Smooth muscle cell (in vitro differentiated cells): ENCODE data around the gene TWF1. TPM values are rescaled to one million over a fixed set of nuclear protein-coding genes. Genes with fewer than 3 reads are reported as not detected.

Source experiments
- DNase-seq: peaks from one replicate; lab custom pipeline; 2025; ENCODE audit not compliant: unreplicated experiment; lab: John Stamatoyannopoulos, UW
- H2AFZ ChIP-seq: fragments of 200-600 bp; sonication (generic); 2 replicates; pipeline ENCODE4 v1.6.0; 2016; ENCODE audit warnings: antibody characterized with exemption, low read depth, mild to moderate bottlenecking
- H3F3A ChIP-seq: fragments of 200-600 bp; sonication (generic); 2 replicates; pipeline ENCODE4 v1.6.0; 2017; ENCODE audit warnings: antibody characterized with exemption, low read depth
- H3K27ac ChIP-seq: fragments of 200-600 bp; sonication (generic); 2 replicates; pipeline ENCODE4 v1.5.1; 2016; ENCODE audit warnings: low read depth, mild to moderate bottlenecking
- H3K27me3 ChIP-seq: fragments of 200-600 bp; sonication (generic); 2 replicates; pipeline ENCODE4 v1.6.1; 2016; ENCODE audit warnings: low read depth, mild to moderate bottlenecking
- H3K36me3 ChIP-seq: fragments of 200-600 bp; sonication (generic); 2 replicates; pipeline ENCODE4 v1.5.1; 2016; ENCODE audit warnings: low read depth
- H3K4me1 ChIP-seq: fragments of 200-600 bp; sonication (generic); 2 replicates; pipeline ENCODE4 v1.5.1; 2016; ENCODE audit warnings: low read depth
- H3K4me2 ChIP-seq: fragments of 200-600 bp; sonication (generic); 2 replicates; pipeline ENCODE4 v1.6.0; 2016; ENCODE audit warnings: mild to moderate bottlenecking
- H3K4me3 ChIP-seq: fragments of 200-600 bp; sonication (generic); 2 replicates; pipeline ENCODE4 v1.5.1; 2016; ENCODE audit warnings: mild to moderate bottlenecking
- H3K79me2 ChIP-seq: fragments of 200-600 bp; sonication (generic); 2 replicates; pipeline ENCODE4 v1.6.0; 2016; ENCODE audit warnings: low read depth, mild to moderate bottlenecking
- H3K9ac ChIP-seq: fragments of 200-600 bp; sonication (generic); 2 replicates; pipeline ENCODE4 v1.6.0; 2016; ENCODE audit warnings: low read depth
- H3K9me3 ChIP-seq: fragments of 200-600 bp; sonication (generic); replicated peaks from 2 replicates; pipeline ENCODE4 v1.5.1; 2016; ENCODE audit warnings: low read depth
- H4K20me1 ChIP-seq: fragments of 200-600 bp; sonication (generic); 2 replicates; pipeline ENCODE4 v1.6.0; 2016; ENCODE audit warnings: low read depth
- CTCF ChIP-seq: fragments of 200-600 bp; sonication (generic); IDR thresholded peaks from 2 replicates; pipeline ENCODE4 v1.5.1; 2017; ENCODE audit warnings: borderline replicate concordance, mild to moderate bottlenecking, antibody characterized with exemption; ENCODE audit not compliant: insufficient read depth, poor library complexity, severe bottlenecking
- WGBS: methylation state at CpG from one replicate; pipeline ENCODE4 v1.1.7; 2016; ENCODE audit warnings: low lambda C conversion rate; 5-methylcytosine and 5-hydroxymethylcytosine counted together
- polyA plus RNA-seq: library from polyadenylated mRNA; unstranded; fragments of >200 nt; fragmentation: Nextera tagmentation; extraction: Ambion mirVana; gene quantifications from 2 replicates; pipeline ENCODE4 v1.2.1, GENCODE V29; 2016
- total RNA-seq: library from RNA; depleted of rRNA; stranded (reverse); fragments of >200 nt; gene quantifications from 2 replicates; pipeline ENCODE4 v1.2.3, GENCODE V29; 2014

The TWF1 gene
- total and polyA plus RNA-seq, 2 experiments from 2014 or later, result 51.8 to 136 TPM

GRCh38 chr12:43761500-43761899, 44.6 kb downstream of the TWF1 start:
- no peak for TF ChIP-seq CTCF
- Histone ChIP-seq H3F3A (no peaks in the 10 kb centered on the region), H3K27ac (no peak overlapping the region), H3K4me1 (peaks cover 34% of the 10 kb centered on the region), H3K9ac (no peak overlapping the region), H3K79me2 (peaks cover 35% of the 10 kb centered on the region), H2AFZ (no peak overlapping the region), H4K20me1 (no peaks in the 10 kb centered on the region), H3K27me3 (no peaks in the 10 kb centered on the region), H3K4me2 (peak overlapping the region; percentile 96), H3K36me3 (no peaks in the 10 kb centered on the region), H3K9me3 (no peaks in the 10 kb centered on the region), H3K4me3 (no peak overlapping the region)
- no peak for DNase-seq

- Histone ChIP-seq H3K4me2 (peak overlapping the region; percentile 96), H3F3A (no peaks in the 10 kb centered on the region), H2AFZ (no peak overlapping the region), H3K27me3 (no peaks in the 10 kb centered on the region), H3K4me3 (peak overlapping the region; percentile 25), H3K4me1 (peaks cover 29% of the 10 kb centered on the region), H3K79me2 (peaks cover 41% of the 10 kb centered on the region), H3K27ac (no peak overlapping the region), H3K36me3 (no peaks in the 10 kb centered on the region), H3K9ac (no peak overlapping the region), H3K9me3 (no peaks in the 10 kb centered on the region), H4K20me1 (no peaks in the 10 kb centered on the region)
- no peak for DNase-seq
- WGBS, result 95% methylated on average over 2 of the region's 2 CpGs
- no peak for TF ChIP-seq CTCF
These were observed 45.7 kb downstream of the TWF1 start for GRCh38 chr12:43760396-43760795.

- TF ChIP-seq CTCF, result peak; percentile 32
- Histone ChIP-seq H3K4me3 (peak within 1 kb of the TSS; percentile 83), H3F3A (no peaks in the 10 kb centered on the region), H3K9ac (peak within 1 kb of the TSS; percentile 52), H4K20me1 (no peaks in the 10 kb centered on the region), H2AFZ (peak within 1 kb of the TSS; percentile 99), H3K9me3 (no peaks in the 10 kb centered on the region), H3K27me3 (no peaks in the 10 kb centered on the region), H3K4me1 (peaks cover 29% of the 10 kb centered on the region), H3K79me2 (peaks cover 41% of the 10 kb centered on the region), H3K4me2 (peak within 1 kb of the TSS; percentile 96), H3K27ac (peak within 1 kb of the TSS; percentile 81), H3K36me3 (peaks cover 8% of the 10 kb centered on the region)
- peak; percentile 67 for DNase-seq
- WGBS, result 3% methylated on average over 54 of the region's 54 CpGs
These were observed 47.2 kb downstream of the TWF1 start, which contains the start of the genes IRAK4 and PUS7L for GRCh38 chr12:43758728-43759563. Gene IRAK4 (plus strand): TSS chr12:43758951. CDS start chr12:43768112, 9,161 bp downstream. Gene PUS7L (minus strand): TSS chr12:43758790. CDS start chr12:43755245, 3,545 bp downstream.

GRCh38 chr12:43758247-43758727, 47.8 kb downstream of the TWF1 start:
- Histone ChIP-seq H3K27me3 (no peaks in the 10 kb centered on the region), H3K36me3 (peaks cover 8% of the 10 kb centered on the region), H3K79me2 (peaks cover 44% of the 10 kb centered on the region), H3K4me2 (peak overlapping the region; percentile 96), H3K9me3 (no peaks in the 10 kb centered on the region), H3K4me3 (peak overlapping the region; percentile 83), H3K27ac (peak overlapping the region; percentile 81), H2AFZ (peak overlapping the region; percentile 58), H3K4me1 (peaks cover 29% of the 10 kb centered on the region), H3K9ac (peak overlapping the region; percentile 52), H3F3A (no peaks in the 10 kb centered on the region), H4K20me1 (no peaks in the 10 kb centered on the region)
- no peak for TF ChIP-seq CTCF
- no peak for DNase-seq
- 9% methylated on average over 18 of the region's 18 CpGs for WGBS
